GM23248 (cell line): ENCODE data around the gene NCCRP1. TPM values are rescaled to one million over a fixed set of nuclear protein-coding genes. Genes with fewer than 3 reads are reported as not detected.

Experiments used
- DNase-seq: peaks from one replicate; pipeline ENCODE4 v3.0.0-alpha.2; 2015
- H2AFZ ChIP-seq: fragments of 200-600 bp; sonication (generic); 2 replicates; pipeline ENCODE4 v1.6.1; 2016; ENCODE audit warnings: antibody characterized with exemption
- H3F3A ChIP-seq: fragments of 200-600 bp; sonication (generic); 2 replicates; pipeline ENCODE4 v1.6.1; 2016; ENCODE audit warnings: mild to moderate bottlenecking, antibody characterized with exemption, mixed run types; ENCODE audit not compliant: insufficient read depth
- H3K27ac ChIP-seq: fragments of 200-600 bp; sonication (generic); 2 replicates; pipeline ENCODE4 v1.5.1; 2016; ENCODE audit warnings: mild to moderate bottlenecking
- H3K27me3 ChIP-seq: fragments of 200-600 bp; sonication (generic); replicated peaks from 2 replicates; pipeline ENCODE4 v1.6.1; 2016; ENCODE audit warnings: mild to moderate bottlenecking; ENCODE audit not compliant: insufficient read depth
- H3K36me3 ChIP-seq: fragments of 200-600 bp; sonication (generic); 2 replicates; pipeline ENCODE4 v1.6.1; 2016; ENCODE audit warnings: low read depth, mild to moderate bottlenecking
- H3K4me1 ChIP-seq: fragments of 200-600 bp; sonication (generic); 2 replicates; pipeline ENCODE4 v1.6.1; 2016; ENCODE audit warnings: mild to moderate bottlenecking; ENCODE audit not compliant: insufficient read depth
- H3K4me2 ChIP-seq: fragments of 200-600 bp; sonication (generic); one replicate; pipeline ENCODE4 v1.6.1; 2016; ENCODE audit warnings: mild to moderate bottlenecking; ENCODE audit not compliant: unreplicated experiment
- H3K4me3 ChIP-seq: fragments of 200-600 bp; sonication (generic); 2 replicates; pipeline ENCODE4 v1.5.1; 2016; ENCODE audit warnings: mild to moderate bottlenecking
- H3K79me2 ChIP-seq: fragments of 200-600 bp; sonication (generic); 2 replicates; pipeline ENCODE4 v1.6.1; 2016; ENCODE audit warnings: mild to moderate bottlenecking; ENCODE audit not compliant: insufficient read depth
- H3K9ac ChIP-seq: fragments of 200-600 bp; sonication (generic); 2 replicates; pipeline ENCODE4 v1.6.1; 2016; ENCODE audit warnings: mild to moderate bottlenecking
- H3K9me2 ChIP-seq: fragments of 200-600 bp; sonication (generic); 2 replicates; pipeline ENCODE4 v1.6.1; 2016; ENCODE audit warnings: mixed run types, mild to moderate bottlenecking, moderate library complexity; ENCODE audit not compliant: insufficient read depth
- H3K9me3 ChIP-seq: fragments of 200-600 bp; sonication (generic); one replicate; pipeline ENCODE4 v1.6.1; 2017; ENCODE audit warnings: low read depth
- H4K20me1 ChIP-seq: fragments of 200-600 bp; sonication (generic); 2 replicates; pipeline ENCODE4 v1.6.0; 2016; ENCODE audit not compliant: insufficient read depth
- EZH2 ChIP-seq: fragments of 200-600 bp; sonication (generic); IDR thresholded peaks from 2 replicates; pipeline ENCODE4 v1.6.1; 2018; ENCODE audit warnings: antibody characterized with exemption, mild to moderate bottlenecking; ENCODE audit not compliant: insufficient read depth, poor library complexity, severe bottlenecking
- EZH2phosphoT487 ChIP-seq: fragments of 200-600 bp; sonication (generic); IDR thresholded peaks from 2 replicates; pipeline ENCODE4 v1.6.1; 2018; ENCODE audit warnings: antibody characterized with exemption, moderate library complexity, mild to moderate bottlenecking, low read depth; ENCODE audit not compliant: insufficient read depth
- WGBS, 2 experiments: methylation state at CpG; one replicate each; pipeline ENCODE4 v1.1.6; 2015 to 2017; ENCODE audit warnings: low lambda C conversion rate in 2 of 2, low coverage in 1 of 2; ENCODE audit errors: missing lambda C conversion rate in 2 of 2; 5-methylcytosine and 5-hydroxymethylcytosine counted together
- in situ Hi-C: fragments of 300-500 bp; cut with MboI; formaldehyde crosslinking; loops from 2 replicates; pipeline ENCODE4 v1.15.0; 2020
- polyA plus RNA-seq: library from polyadenylated mRNA; unstranded; fragments of >200 nt; fragmentation: Nextera tagmentation; extraction: Ambion mirVana; gene quantifications from 2 replicates; pipeline ENCODE4 v1.2.1, GENCODE V29; 2016
- total RNA-seq: library from RNA; depleted of rRNA; stranded (reverse); fragments of >200 nt; shearing (Covaris generic); gene quantifications from 2 replicates; pipeline ENCODE4 v1.2.3, GENCODE V29; 2014; rRNA removed

NCCRP1 gene
- total and polyA plus RNA-seq, 2 experiments from 2014 or later = not detected

GRCh38 chr19:39246951-39247669, 50.3 kb downstream of the NCCRP1 start:
- no peaks in the 10 kb centered on the region for H3F3A ChIP-seq
- no peaks in the 10 kb centered on the region for H3K9me2 ChIP-seq
- peak; percentile 47 for DNase-seq
- no peak overlapping the region for H3K9ac ChIP-seq
- in situ Hi-C loops = no loop called here
- peak overlapping the region; percentile 66 for H2AFZ ChIP-seq
- H3K36me3 ChIP-seq = no peaks in the 10 kb centered on the region
- no peak overlapping the region; the same call in 1 of the 2 replicates for H3K4me3 ChIP-seq
- H4K20me1 ChIP-seq = no peaks in the 10 kb centered on the region
- H3K9me3 ChIP-seq = no peaks in the 10 kb centered on the region
- WGBS, 2 experiments = 12 to 13% methylated on average over 31 to 42 of the region's 42 CpGs
- no peak overlapping the region for H3K27ac ChIP-seq
- no peak for TF ChIP-seq EZH2
- TF ChIP-seq EZH2phosphoT487 = no peak
- no peaks in the 10 kb centered on the region for H3K4me1 ChIP-seq
- no peak overlapping the region for H3K4me2 ChIP-seq
- no peaks in the 10 kb centered on the region for H3K79me2 ChIP-seq
- peaks cover 53% of the 10 kb centered on the region for H3K27me3 ChIP-seq

GRCh38 chr19:39247701-39248664, 51.2 kb downstream of the NCCRP1 start:
- in situ Hi-C loops = no loop called here
- Histone ChIP-seq H4K20me1 (no peaks in the 10 kb centered on the region), H3K4me1 (no peaks in the 10 kb centered on the region), H3F3A (no peaks in the 10 kb centered on the region), H3K36me3 (no peaks in the 10 kb centered on the region), H3K27ac (no peak overlapping the region), H3K9me3 (no peaks in the 10 kb centered on the region), H3K9ac (no peak overlapping the region), H3K9me2 (no peaks in the 10 kb centered on the region), H3K79me2 (no peaks in the 10 kb centered on the region), H3K27me3 (peaks cover 53% of the 10 kb centered on the region), H2AFZ (peak overlapping the region; percentile 66), H3K4me2 (no peak overlapping the region), H3K4me3 (no peak overlapping the region; the same call in 1 of the 2 replicates)
- peak; percentile 53 for DNase-seq
- WGBS, 2 experiments = 9 to 10% methylated on average over 77 to 91 of the region's 92 CpGs
- TF ChIP-seq EZH2 = peak; percentile 82
- TF ChIP-seq EZH2phosphoT487 = no peak

GRCh38 chr19:39248806-39249205, 52.0 kb downstream of the NCCRP1 start, which contains the start of gene IFNL4:
Gene IFNL4 (minus strand): TSS chr19:39248856.
- Histone ChIP-seq H3K27me3 (peaks cover 52% of the 10 kb centered on the region), H3K36me3 (no peaks in the 10 kb centered on the region), H3K27ac (no peak within 1 kb of the TSS), H3K4me1 (no peaks in the 10 kb centered on the region), H2AFZ (peak within 1 kb of the TSS; percentile 66; the same call in 1 of the 2 replicates), H3K9me2 (no peaks in the 10 kb centered on the region), H3F3A (no peaks in the 10 kb centered on the region), H3K9ac (no peak within 1 kb of the TSS), H4K20me1 (no peaks in the 10 kb centered on the region), H3K79me2 (no peaks in the 10 kb centered on the region), H3K9me3 (no peaks in the 10 kb centered on the region), H3K4me2 (no peak within 1 kb of the TSS), H3K4me3 (no peak within 1 kb of the TSS)
- 56 to 66% methylated on average over 13 of the region's 13 CpGs for WGBS, 2 experiments
- in situ Hi-C loops = no loop called here
- no peak for DNase-seq
- TF ChIP-seq EZH2phosphoT487 (no peak), EZH2 (no peak)

GRCh38 chr19:39251081-39251480, 54.3 kb downstream of the NCCRP1 start:
- no peak overlapping the region for H3K4me2 ChIP-seq
- DNase-seq = no peak
- 52 to 64% methylated on average over 5 of the region's 5 CpGs for WGBS, 2 experiments
- no peak for TF ChIP-seq EZH2
- no peaks in the 10 kb centered on the region for H3K9me3 ChIP-seq
- no peaks in the 10 kb centered on the region for H3K36me3 ChIP-seq
- H2AFZ ChIP-seq = no peak overlapping the region
- H3K79me2 ChIP-seq = no peaks in the 10 kb centered on the region
- no peaks in the 10 kb centered on the region for H3K9me2 ChIP-seq
- H3K4me3 ChIP-seq = no peak overlapping the region
- no peak overlapping the region for H3K9ac ChIP-seq
- no peaks in the 10 kb centered on the region for H3K4me1 ChIP-seq
- no peaks in the 10 kb centered on the region for H4K20me1 ChIP-seq
- in situ Hi-C loops = no loop called here
- H3K27me3 ChIP-seq = peaks cover 60% of the 10 kb centered on the region
- H3K27ac ChIP-seq = no peak overlapping the region
- H3F3A ChIP-seq = no peaks in the 10 kb centered on the region

Other genes with a start within 250 kb of the NCCRP1 start
- 36.4 and 47.6 TPM in 2 replicates for gene FBXO17, start 221.2 kb upstream of the NCCRP1 start, total RNA-seq
- gene FBXO17, start 221.2 kb upstream of the NCCRP1 start, polyA plus RNA-seq = 30.3 and 30.9 TPM in 2 replicates
- 0.54 and 2.8 TPM in 2 replicates for gene FBXO27, start 164.4 kb upstream of the NCCRP1 start, total RNA-seq
- 2.1 and 4.0 TPM in 2 replicates for gene FBXO27, start 164.4 kb upstream of the NCCRP1 start, polyA plus RNA-seq
- gene ACP7, start 112.6 kb upstream of the NCCRP1 start, total RNA-seq = not detected in 2 replicates
- 0.30 and 0.47 TPM in 2 replicates for gene ACP7, start 112.6 kb upstream of the NCCRP1 start, polyA plus RNA-seq
- gene PAK4, start 71.2 kb upstream of the NCCRP1 start, total RNA-seq = 6.8 and 10.9 TPM in 2 replicates
- 20.1 and 21.1 TPM in 2 replicates for gene PAK4, start 71.2 kb upstream of the NCCRP1 start, polyA plus RNA-seq
- gene SYCN, start 7.3 kb downstream of the NCCRP1 start, total RNA-seq = not detected in 2 replicates
- not detected in 2 replicates for gene SYCN, start 7.3 kb downstream of the NCCRP1 start, polyA plus RNA-seq
- not detected in 2 replicates for gene IFNL3, start 48.0 kb downstream of the NCCRP1 start, total RNA-seq
- gene IFNL3, start 48.0 kb downstream of the NCCRP1 start, polyA plus RNA-seq = not detected in 2 replicates
- not detected in 2 replicates for gene IFNL4, start 51.9 kb downstream of the NCCRP1 start, total RNA-seq
- not detected in 2 replicates for gene IFNL4, start 51.9 kb downstream of the NCCRP1 start, polyA plus RNA-seq
- gene IFNL2, start 71.4 kb downstream of the NCCRP1 start, total RNA-seq = not detected in 2 replicates
- gene IFNL2, start 71.4 kb downstream of the NCCRP1 start, polyA plus RNA-seq = not detected in 2 replicates
- gene IFNL1, start 99.4 kb downstream of the NCCRP1 start, total RNA-seq = not detected in 2 replicates
- not detected in 2 replicates for gene IFNL1, start 99.4 kb downstream of the NCCRP1 start, polyA plus RNA-seq
- gene LRFN1, start 123.9 kb downstream of the NCCRP1 start, total RNA-seq = not detected in 2 replicates
- 0.10 TPM in 1 of 2 replicates, not detected in the other for gene LRFN1, start 123.9 kb downstream of the NCCRP1 start, polyA plus RNA-seq
- gene GMFG, start 139.1 kb downstream of the NCCRP1 start, total RNA-seq = not detected in 2 replicates
- gene GMFG, start 139.1 kb downstream of the NCCRP1 start, polyA plus RNA-seq = 1.1 and 2.2 TPM in 2 replicates
- 71.9 and 87.1 TPM in 2 replicates for gene SAMD4B, start 145.5 kb downstream of the NCCRP1 start, total RNA-seq
- 64.8 and 66.7 TPM in 2 replicates for gene SAMD4B, start 145.5 kb downstream of the NCCRP1 start, polyA plus RNA-seq
- gene PAF1, start 194.1 kb downstream of the NCCRP1 start, total RNA-seq = 45.3 and 51.2 TPM in 2 replicates
- gene PAF1, start 194.1 kb downstream of the NCCRP1 start, polyA plus RNA-seq = 44.2 and 44.5 TPM in 2 replicates
- gene MED29, start 194.4 kb downstream of the NCCRP1 start, total RNA-seq = 27.7 and 29.6 TPM in 2 replicates
- gene MED29, start 194.4 kb downstream of the NCCRP1 start, polyA plus RNA-seq = 34.9 and 39.2 TPM in 2 replicates
- 7.0 and 13.9 TPM in 2 replicates for gene ZFP36, start 209.9 kb downstream of the NCCRP1 start, total RNA-seq
- 86.2 and 86.6 TPM in 2 replicates for gene ZFP36, start 209.9 kb downstream of the NCCRP1 start, polyA plus RNA-seq
- 12.0 and 17.5 TPM in 2 replicates for gene PLEKHG2, start 215.7 kb downstream of the NCCRP1 start, total RNA-seq
- gene PLEKHG2, start 215.7 kb downstream of the NCCRP1 start, polyA plus RNA-seq = 12.2 and 13.5 TPM in 2 replicates
- 91.2 and 136 TPM in 2 replicates for gene RPS16, start 239.0 kb downstream of the NCCRP1 start, total RNA-seq
- gene RPS16, start 239.0 kb downstream of the NCCRP1 start, polyA plus RNA-seq = 542 and 556 TPM in 2 replicates
- 76.5 and 87.4 TPM in 2 replicates for gene SUPT5H, start 248.6 kb downstream of the NCCRP1 start, total RNA-seq
- gene SUPT5H, start 248.6 kb downstream of the NCCRP1 start, polyA plus RNA-seq = 121 and 125 TPM in 2 replicates